ENCODE measurements around the gene NOPCHAP1.

DNA sequence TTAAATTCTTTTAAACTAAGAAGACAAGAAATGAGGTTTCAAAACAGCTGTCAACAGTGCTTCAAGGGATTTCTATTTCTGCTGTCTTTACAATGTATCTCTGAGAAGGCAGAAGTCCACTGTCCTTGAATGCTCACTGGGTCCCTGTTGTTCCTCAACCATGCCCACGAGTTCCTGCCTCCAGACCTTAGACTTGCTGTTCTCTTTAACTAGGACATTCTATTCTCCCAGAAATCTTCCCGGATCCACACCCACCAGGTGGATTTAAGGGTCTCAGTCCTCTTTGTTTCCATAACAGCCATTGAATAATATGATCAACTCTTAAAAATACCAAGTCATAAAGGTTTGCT is 21.3 kb upstream of the NOPCHAP1 start:
- TF ChIP-seq CREB1 (IDR thresholded peaks at IDR 0.05; ENCODE audit: low read depth) (no peak), RAD21 (IDR thresholded peaks at IDR 0.05; ENCODE audit: low read depth) (no peak), EP300 (IDR thresholded peaks at IDR 0.05; ENCODE audit: borderline replicate concordance) (no peak), NFIC (IDR thresholded peaks at IDR 0.05) (no peak), CEBPB (IDR thresholded peaks at IDR 0.05) (no peak)
- TF ChIP-seq, protein P1, sequence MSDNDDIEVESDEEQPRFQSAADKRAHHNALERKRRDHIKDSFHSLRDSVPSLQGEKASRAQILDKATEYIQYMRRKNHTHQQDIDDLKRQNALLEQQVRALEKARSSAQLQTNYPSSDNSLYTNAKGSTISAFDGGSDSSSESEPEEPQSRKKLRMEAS (IDR thresholded peaks at IDR 0.05) = no peak
